Caco-2 (cell line): ENCODE results near the gene IGFN1. TPM values are rescaled to one million over a fixed set of nuclear protein-coding genes. Genes with fewer than 3 reads are reported as not detected.

Experiments used
- BruUV-seq: library from RNA; stranded (reverse); fragments of 400-500 nt; replicated peaks from 2 replicates; lab custom pipeline; 2021; lab: Mats Ljungman, UMichigan
- CTCF ChIA-PET: fragments of 300-600 bp; sonication (Branson Sonifier 250); formaldehyde crosslinking; loops from one replicate; lab custom pipeline; 2022; ENCODE audit warnings: antibody characterized with exemption; lab: Charles Lee
- POLR2A ChIA-PET: fragments of 300-600 bp; sonication (Branson Sonifier 250); formaldehyde crosslinking; loops from one replicate; lab custom pipeline; 2022; ENCODE audit warnings: antibody characterized with exemption; lab: Charles Lee
- DNase-seq, 2 experiments: peaks; one replicate each; pipeline versions ENCODE4 v3.0.0 to v3.0.0-alpha.2; 2020 to 2022
- H3K27me3 ChIP-seq: replicated peaks from 2 replicates; pipeline ENCODE4 v1.6.0; 2011; ENCODE audit warnings: low read length; ENCODE audit not compliant: control insufficient read depth, insufficient read depth
- H3K36me3 ChIP-seq: 2 replicates; pipeline ENCODE4 v1.5.1; 2011; ENCODE audit warnings: low read length; ENCODE audit not compliant: control insufficient read depth, insufficient read depth
- H3K4me1 ChIP-seq: fragments of 250-450 bp; sonication (Bioruptor Pico); 2 replicates; pipeline ENCODE4 v1.5.1; 2020; ENCODE audit warnings: mild to moderate bottlenecking
- H3K4me3 ChIP-seq: 2 replicates; pipeline ENCODE4 v1.5.1; 2011; ENCODE audit warnings: low read depth, mild to moderate bottlenecking, control low read depth, low read length
- H3K9me3 ChIP-seq: fragments of 250-450 bp; sonication (Bioruptor Pico); 2 replicates; pipeline ENCODE4 v1.5.1; 2020; ENCODE audit warnings: mild to moderate bottlenecking, moderate library complexity
- H3K27ac Mint-ChIP-seq: one replicate; pipeline ENCODE4 v1.8.0; 2022; ENCODE audit warnings: mixed read lengths; ENCODE audit not compliant: unreplicated experiment
- H3K27me3 Mint-ChIP-seq: one replicate; pipeline ENCODE4 v1.8.0; 2022; ENCODE audit warnings: mixed read lengths; ENCODE audit not compliant: insufficient read depth, unreplicated experiment
- H3K36me3 Mint-ChIP-seq: one replicate; pipeline ENCODE4 v1.8.0; 2022; ENCODE audit warnings: mild to moderate bottlenecking, mixed read lengths; ENCODE audit not compliant: insufficient read depth, unreplicated experiment
- H3K4me1 Mint-ChIP-seq: one replicate; pipeline ENCODE4 v1.8.0; 2022; ENCODE audit warnings: low read depth, mixed read lengths; ENCODE audit not compliant: unreplicated experiment
- H3K4me3 Mint-ChIP-seq: one replicate; pipeline ENCODE4 v1.8.0; 2022; ENCODE audit warnings: mild to moderate bottlenecking, moderate library complexity, mixed read lengths; ENCODE audit not compliant: unreplicated experiment
- H3K9me3 Mint-ChIP-seq: one replicate; pipeline ENCODE4 v1.8.0; 2022; ENCODE audit warnings: mixed read lengths; ENCODE audit not compliant: unreplicated experiment
- CTCF ChIP-seq, 2 experiments: fragments of 200-600 bp in 1 of 2; IDR thresholded peaks; 1 replicate in 1 of 2; 2 replicates in 1 of 2; pipeline versions ENCODE4 v1.5.1 to v1.8.0; 2011 to 2022; ENCODE audit warnings: antibody characterized with exemption in 1 of 2, control low read depth in 1 of 2, inconsistent platforms in 1 of 2, low read depth in 1 of 2, low read length in 1 of 2, mild to moderate bottlenecking in 1 of 2, moderate library complexity in 1 of 2; ENCODE audit not compliant: insufficient read depth in 1 of 2, severe bottlenecking in 1 of 2, unreplicated experiment in 1 of 2
- intact Hi-C: fragments of 100-400 bp; cut with micrococcal nuclease; formaldehyde crosslinking; loops from one replicate; pipeline ENCODE4 v1.10.0; 2022; ENCODE audit not compliant: unreplicated experiment
- total RNA-seq: library from RNA; stranded (reverse); gene quantifications from 2 replicates; pipeline ENCODE4 v1.2.3, GENCODE V29; 2022

The IGFN1 gene
- total RNA-seq, 1 experiment from 2014 or later, result 0.23 TPM

- H3K4me1 Mint-ChIP-seq, result no peaks in the 10 kb centered on the region
- DNase-seq, result no peak
- H3K36me3 Mint-ChIP-seq, result no peaks in the 10 kb centered on the region
- no peaks in the 10 kb centered on the region for H3K9me3 Mint-ChIP-seq
- H3K27ac Mint-ChIP-seq, result no peak overlapping the region
- no peaks in the 10 kb centered on the region for H3K9me3 ChIP-seq
- intact Hi-C loops, result no loop called here
- POLR2A ChIA-PET, result no interaction called here
- H3K4me3 ChIP-seq, result no peak overlapping the region
- no peaks in the 10 kb centered on the region for H3K4me1 ChIP-seq
- no peak overlapping the region for H3K4me3 Mint-ChIP-seq
- H3K27me3 Mint-ChIP-seq, result peaks cover 7% of the 10 kb centered on the region
- no peak for TF ChIP-seq CTCF (IDR thresholded peaks at IDR 0.05; ENCODE audit: insufficient read depth in 1 of 2, low read depth in 1 of 2, low read length in 1 of 2, severe bottlenecking in 1 of 2, unreplicated experiment in 1 of 2)
- no TSS peak for BruUV-seq
- H3K27me3 ChIP-seq, result no peaks in the 10 kb centered on the region
- CTCF ChIA-PET, result no interaction called here
- H3K36me3 ChIP-seq, result no peaks in the 10 kb centered on the region
Observed at GRCh38 chr1:201261771-201262547, 71.3 kb downstream of the IGFN1 start.

GRCh38 chr1:201262963-201263608, 72.5 kb downstream of the IGFN1 start:
- no peak overlapping the region for H3K4me3 Mint-ChIP-seq
- no peak for TF ChIP-seq CTCF (IDR thresholded peaks at IDR 0.05; ENCODE audit: insufficient read depth in 1 of 2, low read depth in 1 of 2, low read length in 1 of 2, severe bottlenecking in 1 of 2, unreplicated experiment in 1 of 2)
- POLR2A ChIA-PET, result no interaction called here
- Histone ChIP-seq H3K9me3 (no peaks in the 10 kb centered on the region), H3K4me3 (no peak overlapping the region), H3K27me3 (no peaks in the 10 kb centered on the region), H3K36me3 (no peaks in the 10 kb centered on the region), H3K4me1 (no peaks in the 10 kb centered on the region)
- intact Hi-C loops, result no loop called here
- no peaks in the 10 kb centered on the region for H3K36me3 Mint-ChIP-seq
- BruUV-seq, result no TSS peak
- no peaks in the 10 kb centered on the region for H3K4me1 Mint-ChIP-seq
- no peak for DNase-seq
- no peak overlapping the region for H3K27ac Mint-ChIP-seq
- CTCF ChIA-PET, result interaction anchor here (0.6 to 1.0 kb wide), 2 partner anchors 42 to 100 kb away, joined by 3 read pairs; no protein-coding TSS in a partner anchor
- no peaks in the 10 kb centered on the region for H3K9me3 Mint-ChIP-seq
- peaks cover 13% of the 10 kb centered on the region for H3K27me3 Mint-ChIP-seq

- intact Hi-C loops, result no loop called here
- Mint-ChIP-seq H3K4me1 (no peaks in the 10 kb centered on the region), H3K4me3 (no peak overlapping the region), H3K27me3 (peaks cover 14% of the 10 kb centered on the region), H3K36me3 (no peaks in the 10 kb centered on the region), H3K9me3 (no peaks in the 10 kb centered on the region), H3K27ac (no peak overlapping the region)
- POLR2A ChIA-PET, result no interaction called here
- no peak overlapping the region for H3K4me3 ChIP-seq
- H3K27me3 ChIP-seq, result no peaks in the 10 kb centered on the region; the same call in 1 of the 2 replicates
- no peaks in the 10 kb centered on the region for H3K4me1 ChIP-seq
- H3K9me3 ChIP-seq, result no peaks in the 10 kb centered on the region
- CTCF ChIA-PET, result interaction anchor here (1.0 kb wide), 1 partner anchor 43 kb away, joined by 3 read pairs; no protein-coding TSS in a partner anchor
- BruUV-seq, result no TSS peak
- no peak for DNase-seq
- no peak for TF ChIP-seq CTCF (IDR thresholded peaks at IDR 0.05; ENCODE audit: insufficient read depth in 1 of 2, low read depth in 1 of 2, low read length in 1 of 2, severe bottlenecking in 1 of 2, unreplicated experiment in 1 of 2)
- no peaks in the 10 kb centered on the region for H3K36me3 ChIP-seq
Observed at GRCh38 chr1:201264072-201264471, 73.4 kb downstream of the IGFN1 start.
